HG03039 (cell line): ENCODE data around the gene SUMO3.

ENCODE experiments used
- ATAC-seq: cut with Tn5 transposase; IDR thresholded peaks from one replicate; pipeline ENCODE4 v1.9.1; 2021; ENCODE audit warnings: mild to moderate bottlenecking, moderate library complexity; ENCODE audit not compliant: unreplicated experiment

Gene SUMO3

DNA sequence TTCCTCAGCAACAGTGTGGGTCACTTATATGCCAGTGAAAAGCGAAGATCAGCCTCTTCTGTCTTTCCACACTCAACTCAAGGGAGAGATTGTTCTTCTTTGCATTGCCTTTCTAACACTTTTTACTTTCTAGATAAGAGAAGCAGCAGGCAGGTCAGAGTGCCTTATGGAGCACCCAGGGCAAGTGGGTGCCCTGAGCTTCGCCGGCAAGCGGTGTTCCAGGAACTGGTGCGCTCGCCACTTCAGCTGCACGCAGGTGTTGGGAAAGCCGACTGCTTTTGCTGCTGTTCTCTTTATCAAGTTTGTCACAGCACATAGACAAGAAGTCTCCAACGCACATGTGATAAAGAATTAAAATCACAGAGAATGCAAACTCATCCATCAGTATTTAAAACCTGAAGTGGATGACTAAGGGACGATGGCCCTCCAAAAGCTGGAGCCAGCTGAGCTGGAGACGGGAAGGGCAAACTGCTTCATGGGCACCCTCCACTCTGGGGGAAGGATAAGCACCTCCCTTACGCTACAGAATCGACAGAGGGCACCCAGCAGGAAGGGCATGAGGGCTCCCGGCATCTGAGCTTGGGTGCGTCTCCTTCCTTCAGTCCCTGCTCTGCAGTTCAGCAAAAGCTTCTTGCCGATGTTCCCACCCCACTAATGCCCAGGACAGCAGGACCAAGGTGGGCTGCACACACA is 36.9 kb downstream of the SUMO3 start:
- no peak for ATAC-seq

- no peak for ATAC-seq
These were observed 37.7 kb downstream of the SUMO3 start for GRCh38 chr21:44780137-44780502.

DNA sequence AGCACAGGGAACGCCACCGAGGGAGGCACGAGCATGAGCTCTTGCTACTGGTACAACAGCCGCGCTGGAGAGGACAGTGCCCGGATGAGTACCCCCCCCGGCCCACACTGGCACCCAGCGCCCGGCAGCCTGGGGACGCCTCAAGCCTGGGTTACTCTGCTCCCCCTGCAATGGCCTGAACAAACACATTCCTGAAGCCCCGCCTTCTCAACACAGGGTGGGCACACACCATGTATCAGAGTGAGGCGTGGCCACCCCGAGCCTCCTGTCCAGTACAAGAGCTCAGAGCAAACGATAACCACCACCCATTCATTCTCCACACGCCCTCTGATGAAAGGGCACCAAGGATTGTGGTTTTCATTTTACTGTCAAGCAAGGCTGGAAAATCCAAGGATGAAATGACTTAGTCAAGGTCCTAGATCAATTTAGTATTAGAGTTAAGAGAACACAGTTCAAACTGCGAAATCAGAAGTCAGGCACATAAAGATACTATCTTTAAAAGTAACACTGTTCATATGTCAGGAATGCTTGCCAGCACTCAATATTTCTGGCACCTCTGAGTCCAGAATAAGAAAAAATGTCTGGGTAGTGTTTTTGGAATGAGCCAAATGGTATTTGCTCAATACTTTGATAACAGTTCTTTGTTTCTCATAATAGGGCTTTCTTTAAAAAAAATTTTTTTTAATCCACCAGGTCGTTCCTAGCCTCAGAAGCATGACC is 38.3 kb downstream of the SUMO3 start:
- ATAC-seq: no peak

DNA sequence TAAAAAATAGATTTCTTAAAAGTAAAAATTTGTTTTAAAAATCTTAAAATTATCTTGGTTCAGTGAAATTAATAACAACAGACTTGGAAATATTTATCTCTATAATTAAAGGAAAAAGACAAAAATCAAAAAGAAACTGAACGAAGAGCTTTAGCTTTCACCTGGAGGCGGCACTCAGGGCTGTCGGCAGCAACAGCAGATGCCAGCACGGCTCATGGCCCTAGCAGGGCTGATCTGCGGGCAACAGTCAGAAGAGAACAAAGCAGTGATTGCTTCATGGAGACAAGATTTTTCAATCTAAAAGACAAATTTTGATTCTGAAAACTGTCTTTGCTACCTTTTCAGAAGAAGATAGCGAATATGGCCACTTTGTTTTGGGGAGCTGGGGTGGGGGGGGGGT is 38.9 kb downstream of the SUMO3 start:
- no peak for ATAC-seq

DNA sequence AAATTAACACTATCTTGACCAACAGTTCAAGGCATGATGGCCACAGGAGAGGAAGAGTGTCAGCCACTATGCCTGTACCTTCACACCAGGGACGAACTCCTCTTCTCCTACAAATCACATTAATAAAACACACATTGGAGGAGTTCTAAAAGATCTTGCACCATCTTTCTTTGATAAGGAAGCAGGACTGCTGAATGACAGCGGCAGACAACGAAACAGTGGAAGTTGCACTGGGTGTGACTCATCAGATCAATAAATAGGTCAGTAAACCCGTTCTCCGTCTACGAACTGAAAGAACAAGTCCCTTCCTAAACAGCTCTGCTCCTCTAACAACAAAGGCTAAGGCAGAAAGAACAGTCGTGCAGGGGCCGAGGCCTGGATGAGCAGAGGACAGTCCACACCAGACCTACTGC is 39.4 kb downstream of the SUMO3 start:
- ATAC-seq: no peak

DNA sequence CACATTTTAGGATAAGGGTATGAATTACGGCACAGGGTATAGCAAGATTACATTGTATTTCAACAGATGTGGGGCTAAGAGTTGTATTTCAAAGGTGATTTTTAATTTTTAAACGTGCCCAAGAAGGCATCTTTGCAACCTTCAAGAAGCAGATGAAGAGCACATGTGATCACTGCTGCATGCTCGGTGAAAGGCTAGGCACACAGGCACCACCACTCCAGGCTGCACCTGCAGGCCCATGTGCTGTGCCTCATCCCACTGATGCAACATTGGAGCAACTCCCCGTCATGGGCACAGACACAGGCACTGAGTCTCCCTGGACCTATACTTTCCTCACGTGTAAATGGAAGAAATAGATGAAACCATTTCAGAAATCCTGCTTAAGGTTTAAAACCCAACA is 39.8 kb downstream of the SUMO3 start:
- no peak for ATAC-seq

- ATAC-seq: no peak
These were observed 42.9 kb downstream of the SUMO3 start for GRCh38 chr21:44774972-44775371.

DNA sequence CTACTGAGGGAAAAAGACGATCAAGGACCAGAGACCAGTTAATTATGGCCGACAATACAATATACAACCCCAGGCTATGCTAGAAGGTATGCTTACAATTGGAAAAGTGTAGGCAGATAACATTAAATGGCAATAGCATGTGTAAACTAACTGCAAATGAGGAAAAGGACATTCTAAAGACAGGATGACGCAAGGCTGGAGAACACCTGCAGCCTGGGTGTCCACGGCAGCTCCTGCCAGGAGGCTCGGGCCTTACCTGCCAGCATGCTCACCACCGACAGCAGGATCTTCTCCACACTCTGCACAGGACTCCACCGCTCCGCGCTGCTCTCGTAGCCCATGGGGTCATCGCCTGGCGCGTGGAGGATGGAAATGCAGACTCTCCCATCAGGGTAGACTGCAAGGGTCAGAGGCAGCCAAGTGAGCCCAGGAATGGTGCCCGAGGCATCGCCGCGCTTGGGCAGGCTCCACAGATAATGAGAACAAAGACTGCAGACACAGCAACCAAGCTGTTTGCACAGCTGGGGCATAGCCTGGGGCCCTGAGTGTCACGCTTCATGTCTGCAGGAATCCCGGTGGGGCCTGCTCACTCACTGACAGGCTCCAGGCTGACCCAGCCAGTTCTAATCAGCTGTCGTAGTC is 44.5 kb downstream of the SUMO3 start:
- ATAC-seq: no peak

GRCh38 chr21:44771896-44772525 is 45.9 kb downstream of the SUMO3 start:
- ATAC-seq: no peak

DNA sequence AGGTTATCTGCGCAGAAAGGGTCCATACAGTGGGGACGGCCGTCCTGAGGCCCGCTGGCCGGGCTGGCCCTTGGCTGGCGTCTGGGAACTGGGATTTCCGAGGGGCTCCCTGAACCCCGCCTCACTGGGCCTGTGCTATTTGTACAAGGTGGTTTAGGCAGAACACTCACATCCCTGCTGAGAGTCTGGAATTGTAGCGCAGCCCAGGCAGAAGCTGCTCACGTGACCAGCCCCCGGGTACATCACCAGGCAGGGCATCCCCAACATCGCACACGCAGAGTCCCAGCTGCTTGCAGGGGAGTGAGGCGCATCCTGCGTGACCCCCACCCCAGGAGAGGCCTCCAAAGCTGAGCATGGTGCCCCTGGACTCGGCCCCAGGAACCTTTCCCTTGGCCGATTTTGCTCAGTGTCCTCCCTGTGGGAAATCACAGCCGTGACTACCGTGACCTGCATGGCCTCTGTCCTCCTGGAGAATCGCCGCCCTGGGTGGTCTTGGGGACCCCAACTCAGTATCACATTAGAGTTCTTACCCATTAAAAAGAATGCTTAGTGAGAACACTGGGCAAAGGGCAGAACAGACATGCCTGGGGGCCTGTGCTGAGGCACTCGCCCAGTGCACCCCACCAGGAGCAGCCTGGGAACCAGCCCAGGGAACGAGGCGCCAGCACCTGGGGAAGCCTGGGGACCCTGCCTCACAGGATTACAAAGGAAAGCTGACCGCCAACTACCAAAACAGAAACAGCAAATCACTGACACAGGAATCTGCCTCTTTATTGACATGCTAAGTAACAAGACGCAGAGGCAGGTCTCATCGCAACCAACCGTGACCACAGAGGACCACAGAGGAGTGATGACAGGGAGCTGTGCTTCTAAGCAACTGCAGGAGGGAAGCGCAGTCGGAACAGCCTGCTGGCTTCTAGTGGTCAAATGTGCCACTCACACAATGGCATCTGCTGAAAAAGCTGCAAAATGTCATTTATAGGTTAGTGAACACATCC is 49.7 kb downstream of the SUMO3 start:
- no peak for ATAC-seq

- ATAC-seq: no peak
These were observed 51.0 kb downstream of the SUMO3 start for GRCh38 chr21:44766818-44767354.

GRCh38 chr21:44766014-44766817 is 51.6 kb downstream of the SUMO3 start:
- ATAC-seq: no peak

GRCh38 chr21:44765231-44766013 is 52.4 kb downstream of the SUMO3 start:
- no peak for ATAC-seq

GRCh38 chr21:44764319-44765230 is 53.3 kb downstream of the SUMO3 start:
- no peak for ATAC-seq

DNA sequence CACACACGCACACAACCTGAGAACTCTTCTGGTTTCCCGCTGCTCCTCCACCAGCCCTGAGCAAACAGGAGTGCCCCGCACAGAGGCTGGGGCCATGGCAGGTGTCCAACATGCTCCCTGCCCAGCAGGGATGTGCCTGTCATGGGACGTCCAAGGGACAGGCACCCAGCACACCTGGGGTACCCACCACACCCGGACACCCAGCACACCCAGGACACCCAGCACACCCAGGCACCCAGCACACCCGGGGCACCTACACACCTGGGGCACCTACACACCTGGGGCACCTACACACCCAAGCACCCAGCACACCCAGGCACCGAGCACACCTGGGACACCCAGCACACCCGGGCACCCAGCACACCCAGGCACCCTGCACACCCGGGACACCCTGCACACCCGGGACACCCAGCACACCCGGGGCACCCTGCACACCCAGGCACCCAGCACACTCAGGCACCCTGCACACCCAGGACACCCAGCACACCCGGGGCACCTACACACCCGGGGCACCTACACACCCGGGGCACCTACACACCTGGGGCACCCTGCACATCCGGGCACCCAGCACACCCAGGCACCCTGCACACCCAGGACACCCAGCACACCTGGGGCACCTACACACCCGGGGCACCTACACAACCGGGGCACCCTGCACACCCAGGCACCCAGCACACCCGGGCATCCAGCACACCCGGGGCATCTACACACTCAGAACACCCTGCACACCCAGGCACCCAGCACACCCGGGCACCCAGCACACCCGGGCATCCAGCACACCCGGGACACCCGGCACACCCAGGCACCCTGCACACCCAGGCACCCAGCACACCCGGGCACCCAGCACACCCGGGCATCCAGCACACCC is 54.2 kb downstream of the SUMO3 start:
- no peak for ATAC-seq

- ATAC-seq: no peak
These were observed 54.8 kb downstream of the SUMO3 start for GRCh38 chr21:44763050-44763378.
